ENCODE measurements around the gene APOL3.

APOL3 gene

GRCh38 chr22:36113121-36113520 lies 47.4 kb downstream of the APOL3 start:
- H3K4me3 ChIP-seq (ENCODE audit: low read depth, low read length) = no peak overlapping the region
- in situ Hi-C loops (cut with HindIII; ENCODE audit: low sequenced_read_pairs) = no loop called here
- TF ChIP-seq, protein P1, sequence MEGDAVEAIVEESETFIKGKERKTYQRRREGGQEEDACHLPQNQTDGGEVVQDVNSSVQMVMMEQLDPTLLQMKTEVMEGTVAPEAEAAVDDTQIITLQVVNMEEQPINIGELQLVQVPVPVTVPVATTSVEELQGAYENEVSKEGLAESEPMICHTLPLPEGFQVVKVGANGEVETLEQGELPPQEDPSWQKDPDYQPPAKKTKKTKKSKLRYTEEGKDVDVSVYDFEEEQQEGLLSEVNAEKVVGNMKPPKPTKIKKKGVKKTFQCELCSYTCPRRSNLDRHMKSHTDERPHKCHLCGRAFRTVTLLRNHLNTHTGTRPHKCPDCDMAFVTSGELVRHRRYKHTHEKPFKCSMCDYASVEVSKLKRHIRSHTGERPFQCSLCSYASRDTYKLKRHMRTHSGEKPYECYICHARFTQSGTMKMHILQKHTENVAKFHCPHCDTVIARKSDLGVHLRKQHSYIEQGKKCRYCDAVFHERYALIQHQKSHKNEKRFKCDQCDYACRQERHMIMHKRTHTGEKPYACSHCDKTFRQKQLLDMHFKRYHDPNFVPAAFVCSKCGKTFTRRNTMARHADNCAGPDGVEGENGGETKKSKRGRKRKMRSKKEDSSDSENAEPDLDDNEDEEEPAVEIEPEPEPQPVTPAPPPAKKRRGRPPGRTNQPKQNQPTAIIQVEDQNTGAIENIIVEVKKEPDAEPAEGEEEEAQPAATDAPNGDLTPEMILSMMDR (IDR thresholded peaks at IDR 0.05; ENCODE audit: low read depth, low read length) = no peak
- no peak for DNase-seq (ENCODE audit: low read depth, low spot score)

GRCh38 chr22:36111316-36111715 lies 49.2 kb downstream of the APOL3 start:
- in situ Hi-C loops (cut with HindIII; ENCODE audit: low sequenced_read_pairs) = no loop called here
- DNase-seq (ENCODE audit: low read depth, low spot score) = no peak
- TF ChIP-seq, protein P1 (IDR thresholded peaks at IDR 0.05; ENCODE audit: low read depth, low read length) = no peak
- no peak overlapping the region for H3K4me3 ChIP-seq (ENCODE audit: low read depth, low read length)

DNA sequence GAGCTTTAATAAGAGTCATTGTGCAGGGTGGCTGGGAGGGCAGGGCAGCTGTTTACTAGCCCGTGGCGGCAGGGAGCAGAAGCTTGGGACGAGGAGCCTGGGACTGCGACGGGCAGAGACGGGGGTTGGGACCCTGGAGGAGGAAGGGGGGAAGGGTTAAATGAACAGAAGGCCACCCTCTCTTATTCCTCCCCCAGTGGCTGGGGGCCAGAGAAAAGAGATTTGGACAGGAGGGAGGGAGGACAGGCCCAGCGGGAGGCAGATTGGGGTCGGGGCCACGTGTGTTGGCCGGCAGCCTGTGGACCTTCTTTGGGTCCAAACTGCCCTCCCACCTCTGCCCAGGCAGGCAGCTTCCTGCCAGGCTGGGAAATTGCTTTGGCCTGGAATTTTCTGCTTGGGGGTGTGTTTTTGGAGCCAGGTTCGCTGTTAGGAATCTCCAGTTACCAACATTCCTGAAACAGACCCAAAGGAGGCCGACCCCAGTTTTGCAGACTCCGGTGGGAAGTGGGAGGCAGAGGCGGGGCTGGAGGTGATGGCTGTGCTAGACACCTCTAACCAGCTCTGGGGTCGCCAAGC lies 50.2 kb downstream of the APOL3 start:
- no peak overlapping the region for H3K4me3 ChIP-seq (ENCODE audit: low read depth, low read length)
- in situ Hi-C loops (cut with HindIII; ENCODE audit: low sequenced_read_pairs) = no loop called here
- no peak for DNase-seq (ENCODE audit: low read depth, low spot score)
- TF ChIP-seq, protein P1 (IDR thresholded peaks at IDR 0.05; ENCODE audit: low read depth, low read length) = no peak

- in situ Hi-C loops (cut with HindIII; ENCODE audit: low sequenced_read_pairs) = no loop called here
- TF ChIP-seq, protein P1 (IDR thresholded peaks at IDR 0.05; ENCODE audit: low read depth, low read length) = no peak
- H3K4me3 ChIP-seq (ENCODE audit: low read depth, low read length) = no peak overlapping the region
- DNase-seq (ENCODE audit: low read depth, low spot score) = no peak
Measured at GRCh38 chr22:36107436-36107835, 53.1 kb downstream of the APOL3 start.

DNA sequence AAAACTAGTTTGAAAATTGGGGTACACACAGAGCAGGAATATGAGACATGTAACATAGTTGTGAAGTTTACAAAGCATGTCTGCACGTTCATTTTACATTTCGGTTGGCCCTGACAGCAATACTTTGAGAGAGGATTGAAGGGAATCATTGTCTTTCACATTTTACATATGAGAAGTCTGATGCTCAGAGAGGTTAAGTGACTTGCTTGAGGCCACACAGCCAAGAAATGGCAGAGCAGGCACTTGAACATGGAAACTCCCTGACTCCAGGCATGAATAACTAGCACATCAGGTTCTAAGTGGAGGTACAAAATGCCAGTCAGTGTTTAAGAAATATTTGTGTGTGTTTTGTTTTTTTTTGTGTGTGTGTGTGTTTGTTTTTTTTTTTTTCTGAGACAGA lies 53.6 kb downstream of the APOL3 start:
- no peak overlapping the region for H3K4me3 ChIP-seq (ENCODE audit: low read depth, low read length)
- in situ Hi-C loops (cut with HindIII; ENCODE audit: low sequenced_read_pairs) = no loop called here
- TF ChIP-seq, protein P1 (IDR thresholded peaks at IDR 0.05; ENCODE audit: low read depth, low read length) = no peak
- DNase-seq (ENCODE audit: low read depth, low spot score) = no peak

- TF ChIP-seq, protein P1 (IDR thresholded peaks at IDR 0.05; ENCODE audit: low read depth, low read length) = no peak
- DNase-seq (ENCODE audit: low read depth, low spot score) = no peak
- in situ Hi-C loops (cut with HindIII; ENCODE audit: low sequenced_read_pairs) = no loop called here
- H3K4me3 ChIP-seq (ENCODE audit: low read depth, low read length) = no peak overlapping the region
Measured at GRCh38 chr22:36104988-36105387, 55.6 kb downstream of the APOL3 start.

GRCh38 chr22:36104435-36104834 lies 56.1 kb downstream of the APOL3 start:
- in situ Hi-C loops (cut with HindIII; ENCODE audit: low sequenced_read_pairs) = no loop called here
- H3K4me3 ChIP-seq (ENCODE audit: low read depth, low read length) = no peak overlapping the region
- TF ChIP-seq, protein P1 (IDR thresholded peaks at IDR 0.05; ENCODE audit: low read depth, low read length) = no peak
- DNase-seq (ENCODE audit: low read depth, low spot score) = no peak

Data from astrocyte of the spinal cord (primary cell).